GM23338 (cell line): ENCODE data around the gene NIPBL.

ENCODE experiments used
- CREB1 ChIP-seq: fragments of 250-450 bp; sonication (Bioruptor Pico); IDR thresholded peaks from 2 replicates; pipeline ENCODE4 v1.5.0; 2020; ENCODE audit warnings: low read depth, mild to moderate bottlenecking, moderate library complexity
- POLR2AphosphoS5 ChIP-seq: IDR thresholded peaks from 2 replicates; pipeline ENCODE4 v1.6.1; 2016; ENCODE audit warnings: antibody characterized with exemption, low read depth
- TF ChIP-seq, protein P1 (sequence below), 2 experiments: fragments of 200-600 bp in 1 of 2; sonication (generic) in 1 of 2; conservative IDR thresholded peaks; 2 replicates each; pipeline versions ENCODE4 v1.5.1 to v1.6.1; 2016 to 2017; ENCODE audit warnings: antibody characterized with exemption in 2 of 2, low read depth in 2 of 2, mild to moderate bottlenecking in 2 of 2, moderate library complexity in 1 of 2

- TF ChIP-seq POLR2AphosphoS5, result no peak
- TF ChIP-seq CREB1 (CRISPR knock-in tag), result no peak
- TF ChIP-seq, protein P1, sequence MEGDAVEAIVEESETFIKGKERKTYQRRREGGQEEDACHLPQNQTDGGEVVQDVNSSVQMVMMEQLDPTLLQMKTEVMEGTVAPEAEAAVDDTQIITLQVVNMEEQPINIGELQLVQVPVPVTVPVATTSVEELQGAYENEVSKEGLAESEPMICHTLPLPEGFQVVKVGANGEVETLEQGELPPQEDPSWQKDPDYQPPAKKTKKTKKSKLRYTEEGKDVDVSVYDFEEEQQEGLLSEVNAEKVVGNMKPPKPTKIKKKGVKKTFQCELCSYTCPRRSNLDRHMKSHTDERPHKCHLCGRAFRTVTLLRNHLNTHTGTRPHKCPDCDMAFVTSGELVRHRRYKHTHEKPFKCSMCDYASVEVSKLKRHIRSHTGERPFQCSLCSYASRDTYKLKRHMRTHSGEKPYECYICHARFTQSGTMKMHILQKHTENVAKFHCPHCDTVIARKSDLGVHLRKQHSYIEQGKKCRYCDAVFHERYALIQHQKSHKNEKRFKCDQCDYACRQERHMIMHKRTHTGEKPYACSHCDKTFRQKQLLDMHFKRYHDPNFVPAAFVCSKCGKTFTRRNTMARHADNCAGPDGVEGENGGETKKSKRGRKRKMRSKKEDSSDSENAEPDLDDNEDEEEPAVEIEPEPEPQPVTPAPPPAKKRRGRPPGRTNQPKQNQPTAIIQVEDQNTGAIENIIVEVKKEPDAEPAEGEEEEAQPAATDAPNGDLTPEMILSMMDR (conservative IDR thresholded peaks at IDR 0.05; ENCODE audit: low read depth in 2 of 2), result no peak
Observed at GRCh38 chr5:37063739-37064138, 187.2 kb downstream of the NIPBL start.
